A172 (cell line): ENCODE measurements around the gene FGFR2. TPM values are rescaled to one million over a fixed set of nuclear protein-coding genes. Genes with fewer than 3 reads are reported as not detected.
"Not testable (repeated sequence)": the region's sequence is repeated elsewhere in the genome, so short reads cannot be mapped to it uniquely, and the experiment has no call there.

Experiments used
- DNase-seq: peaks from one replicate; pipeline ENCODE4 v3.0.0-alpha.2; 2015; ENCODE audit warnings: low spot score
- total RNA-seq: library from RNA; depleted of rRNA; stranded (reverse); fragments of >200 nt; shearing (Covaris generic); gene quantifications from 2 replicates; pipeline ENCODE4 v1.2.3, GENCODE V29; 2014

The FGFR2 gene
- total RNA-seq, 1 experiment from 2014 or later, result not detected

GRCh38 chr10:121524157-121524817 lies 74.0 kb downstream of the FGFR2 start:
- no peak for DNase-seq

GRCh38 chr10:121522831-121523230 lies 75.4 kb downstream of the FGFR2 start:
- no peak for DNase-seq

GRCh38 chr10:121521794-121522556 lies 76.3 kb downstream of the FGFR2 start:
- no peak for DNase-seq

- DNase-seq, result not testable (repeated sequence)
Measured at GRCh38 chr10:121520526-121520925, 77.7 kb downstream of the FGFR2 start.

GRCh38 chr10:121519901-121520493 lies 78.2 kb downstream of the FGFR2 start:
- DNase-seq, result no peak

- DNase-seq, result no peak
Measured at GRCh38 chr10:121519411-121519810, 78.8 kb downstream of the FGFR2 start.

- no peak for DNase-seq
Measured at GRCh38 chr10:121518333-121518732, 79.9 kb downstream of the FGFR2 start.

- DNase-seq, result no peak
Measured at GRCh38 chr10:121516093-121516865, 82.0 kb downstream of the FGFR2 start.

GRCh38 chr10:121514141-121514865 lies 83.9 kb downstream of the FGFR2 start:
- DNase-seq, result no peak

- DNase-seq, result no peak
Measured at GRCh38 chr10:121511943-121512342, 86.3 kb downstream of the FGFR2 start.

- DNase-seq, result no peak
Measured at GRCh38 chr10:121511460-121511859, 86.8 kb downstream of the FGFR2 start.

GRCh38 chr10:121510201-121510771 lies 88.0 kb downstream of the FGFR2 start:
- no peak for DNase-seq

GRCh38 chr10:121509796-121510195 lies 88.4 kb downstream of the FGFR2 start:
- no peak for DNase-seq

- DNase-seq, result no peak
Measured at GRCh38 chr10:121509112-121509511, 89.1 kb downstream of the FGFR2 start.

GRCh38 chr10:121503587-121504051 lies 94.6 kb downstream of the FGFR2 start:
- no peak for DNase-seq

- no peak for DNase-seq
Measured at GRCh38 chr10:121501796-121502195, 96.4 kb downstream of the FGFR2 start.

GRCh38 chr10:121500701-121501332 lies 97.4 kb downstream of the FGFR2 start:
- DNase-seq, result no peak

- DNase-seq, result no peak
Measured at GRCh38 chr10:121497513-121498470, 100.5 kb downstream of the FGFR2 start.

- no peak for DNase-seq
Measured at GRCh38 chr10:121495719-121496118, 102.5 kb downstream of the FGFR2 start.
